GM12878 (cell line): ENCODE data around the gene ITFG1. TPM values are rescaled to one million over a fixed set of nuclear protein-coding genes. Genes with fewer than 3 reads are reported as not detected.

Experiments used
- ATAC-seq: fragments of 200-7000 bp; cut with Tn5 transposase; 3 replicates; pipeline ENCODE4 v1.9.1; 2020; ENCODE audit warnings: mild to moderate bottlenecking, moderate library complexity
- BruUV-seq: library from RNA; stranded (reverse); fragments of 400-500 nt; replicated peaks from 2 replicates; lab custom pipeline; 2021; lab: Mats Ljungman, UMichigan
- CTCF ChIA-PET: fragments of 300-600 bp; sonication (Branson Sonifier 250); formaldehyde crosslinking; extraction: SDS; loops from one replicate; lab custom pipeline; 2021; ENCODE audit warnings: inconsistent platforms; lab: Yijun Ruan, JAX
- POLR2A ChIA-PET: fragments of 350-600 bp; formaldehyde crosslinking; extraction: SDS; loops from one replicate; lab custom pipeline; 2021; ENCODE audit warnings: inconsistent platforms; lab: Charles Lee
- RAD21 ChIA-PET: fragments of 300-600 bp; sonication (Branson Sonifier 250); formaldehyde crosslinking; loops from one replicate; lab custom pipeline; 2023; ENCODE audit warnings: antibody characterized with exemption; ENCODE audit not compliant: unreplicated experiment; lab: Charles Lee
- SMC1A ChIA-PET: fragments of 300-600 bp; sonication (Branson Sonifier 250); formaldehyde crosslinking; loops from one replicate; lab custom pipeline; 2023; ENCODE audit not compliant: unreplicated experiment, uncharacterized antibody; lab: Charles Lee
- DNase-seq: peaks from one replicate; pipeline ENCODE4 v3.0.0-alpha.2; 2011; ENCODE audit warnings: low read depth, low spot score
- FAIRE-seq: peaks from 3 replicates; lab custom pipeline; 2011; peaks lifted over from hg19 to GRCh38; lab: Jason Lieb, UNC
- H2AFZ ChIP-seq: 2 replicates; pipeline ENCODE4 v1.6.0; 2011; ENCODE audit warnings: low read depth, low read length, control low read depth; ENCODE audit not compliant: control insufficient read depth
- H3K27ac ChIP-seq: 2 replicates; pipeline ENCODE4 v1.5.1; 2011; ENCODE audit warnings: control low read depth; ENCODE audit not compliant: control insufficient read depth, insufficient read depth
- H3K27me3 ChIP-seq, 2 experiments: replicated peaks in 1 of 2; 2 replicates each; pipeline versions ENCODE4 v1.6.0 to v1.6.1; 2011; ENCODE audit warnings: low read length in 1 of 2; ENCODE audit not compliant: control insufficient read depth in 2 of 2, insufficient read depth in 2 of 2
- H3K36me3 ChIP-seq, 2 experiments: 2 replicates each; pipeline ENCODE4 v1.5.1; 2011; ENCODE audit warnings: low read length in 1 of 2; ENCODE audit not compliant: control insufficient read depth in 2 of 2, insufficient read depth in 2 of 2
- H3K4me1 ChIP-seq: 2 replicates; pipeline ENCODE4 v1.6.1; 2011; ENCODE audit warnings: mild to moderate bottlenecking, low read length, moderate library complexity, mixed read lengths; ENCODE audit not compliant: control insufficient read depth, insufficient read depth
- H3K4me2 ChIP-seq: 2 replicates; pipeline ENCODE4 v1.6.0; 2011; ENCODE audit warnings: control low read depth; ENCODE audit not compliant: control insufficient read depth, insufficient read depth
- H3K4me3 ChIP-seq: fragments of 200-600 bp; sonication (generic); 2 replicates; pipeline ENCODE4 v1.5.1; 2016
- H3K79me2 ChIP-seq: 2 replicates; pipeline ENCODE4 v1.6.0; 2011; ENCODE audit warnings: low read length; ENCODE audit not compliant: control insufficient read depth, insufficient read depth
- H3K9ac ChIP-seq: 2 replicates; pipeline ENCODE4 v1.8.0; 2011; ENCODE audit warnings: low read length, control low read depth, mixed read lengths; ENCODE audit not compliant: control insufficient read depth, insufficient read depth
- H3K9me3 ChIP-seq: replicated peaks from 3 replicates; pipeline ENCODE4 v1.5.1; 2011; ENCODE audit warnings: mild to moderate bottlenecking, low read length; ENCODE audit not compliant: control insufficient read depth, insufficient read depth
- H4K20me1 ChIP-seq: 2 replicates; pipeline ENCODE4 v1.6.0; 2011; ENCODE audit not compliant: control insufficient read depth, insufficient read depth
- CHD1 ChIP-seq: IDR thresholded peaks from 2 replicates; pipeline ENCODE4 v1.6.1; 2012; ENCODE audit warnings: low read depth, low read length, improper control_type of control experiment
- EGR1 ChIP-seq, 2 experiments: IDR thresholded peaks; 1 replicate in 1 of 2; 2 replicates in 1 of 2; pipeline ENCODE4 v1.6.1; 2011 to 2012; ENCODE audit warnings: low read depth in 2 of 2, low read length in 2 of 2, borderline replicate concordance in 1 of 2, mild to moderate bottlenecking in 1 of 2, moderate library complexity in 1 of 2
- HDAC6 ChIP-seq: fragments of 200-600 bp; sonication (generic); IDR thresholded peaks from one replicate; pipeline ENCODE4 v1.8.0; 2017; ENCODE audit warnings: antibody characterized with exemption; ENCODE audit not compliant: unreplicated experiment
- IRF4 ChIP-seq: IDR thresholded peaks from 2 replicates; pipeline ENCODE4 v1.6.1; 2011; ENCODE audit warnings: low read depth, low read length
- NFIC ChIP-seq: IDR thresholded peaks from 2 replicates; pipeline ENCODE4 v1.6.1; 2012; ENCODE audit warnings: low read depth, mild to moderate bottlenecking, inconsistent platforms, low read length, moderate library complexity
- PAX5 ChIP-seq: IDR thresholded peaks from 2 replicates; pipeline ENCODE4 v1.6.1; 2011; ENCODE audit warnings: low read depth, low read length, borderline replicate concordance
- RELA ChIP-seq: fragments of 450-650 bp; IDR thresholded peaks from 2 replicates; pipeline ENCODE4 v1.8.0; 2014; ENCODE audit warnings: borderline replicate concordance; ENCODE audit not compliant: partially characterized antibody
- SIN3A ChIP-seq: IDR thresholded peaks from 2 replicates; pipeline ENCODE4 v1.6.1; 2012; ENCODE audit warnings: low read depth, low read length, improper control_type of control experiment
- STAT3 ChIP-seq: IDR thresholded peaks from 2 replicates; pipeline ENCODE4 v1.6.1; 2011; ENCODE audit warnings: low read depth, low read length, improper control_type of control experiment
- TARDBP ChIP-seq: IDR thresholded peaks from 2 replicates; pipeline ENCODE4 v1.6.1; 2016; ENCODE audit warnings: borderline replicate concordance
- ZNF384 ChIP-seq: IDR thresholded peaks from 2 replicates; pipeline ENCODE4 v1.6.1; 2012; ENCODE audit warnings: low read depth, mild to moderate bottlenecking, low read length, improper control_type of control experiment, borderline replicate concordance
- ZSCAN29 ChIP-seq: fragments of 450-650 bp; IDR thresholded peaks from 2 replicates; pipeline ENCODE4 v1.6.1; 2017; ENCODE audit warnings: mild to moderate bottlenecking, moderate library complexity
- WGBS: methylation state at CpG from one replicate; pipeline ENCODE4 v1.1.6; 2016; ENCODE audit warnings: low lambda C conversion rate; ENCODE audit not compliant: insufficient replicate concordance, insufficient coverage; ENCODE audit errors: missing lambda C conversion rate; 5-methylcytosine and 5-hydroxymethylcytosine counted together
- in situ Hi-C: fragments of 300-500 bp; cut with MboI; formaldehyde crosslinking; loops from 9 replicates; pipeline ENCODE4 v1.14.3; 2018; ENCODE audit warnings: mixed read lengths
- intact Hi-C: fragments of 100-400 bp; cut with micrococcal nuclease; formaldehyde crosslinking; loops from one replicate; pipeline ENCODE4 v1.14.2; 2022; ENCODE audit not compliant: unreplicated experiment
- polyA plus RNA-seq, 11 experiments: library from polyadenylated mRNA; depleted of rRNA in 4 of 11; unstranded in 6 of 11; stranded (reverse) in 5 of 11; fragments of >200 nt; fragmentation: Nextera tagmentation in 4 of 11; fragmentation: Illumina TruSeq in 1 of 11; extraction: Ambion mirVana in 4 of 11; extraction: Trizol in 1 of 11; gene quantifications; 1 replicate in 1 of 11; 2 replicates in 10 of 11; pipeline versions ENCODE4 v1.2.1 to v1.2.3, GENCODE V29; 2011 to 2016; ENCODE audit warnings: inconsistent platforms in 2 of 11, missing spikeins in 2 of 11, low read depth in 1 of 11
- total RNA-seq, 4 experiments: library from RNA; depleted of rRNA in 3 of 4; stranded (reverse); fragments of >200 nt in 3 of 4; fragmentation: Illumina TruSeq in 1 of 4; extraction: Trizol in 1 of 4; gene quantifications; 2 replicates each; pipeline versions ENCODE4 v1.2.1 to v1.2.3, GENCODE V29; 2013 to 2021

Gene ITFG1
- total and polyA plus RNA-seq, 10 of the 15 experiments (the other 5 are each of a cell fraction or from before 2014, with no cell fraction given), result 9.3 to 56.3 (median 28.6) TPM

- no TSS peak for BruUV-seq
- ChIA-PET RAD21 (no interaction called here), POLR2A (interaction anchor here (1.2 kb wide), 1 partner anchor 207 kb away, joined by 3 read pairs; no protein-coding TSS in a partner anchor), CTCF (interaction anchor here (0.6 kb wide), 1 partner anchor 604 kb away, joined by 3 read pairs; no protein-coding TSS in a partner anchor), SMC1A (no interaction called here)
- Histone ChIP-seq H3K4me2 (no peak overlapping the region), H3K36me3 (no peaks in the 10 kb centered on the region; a peak in 1 of 4 replicates), H4K20me1 (no peaks in the 10 kb centered on the region), H3K9ac (no peak overlapping the region), H3K27ac (no peak overlapping the region), H3K9me3 (peaks cover 1% of the 10 kb centered on the region; the same call in 1 of the 3 replicates), H3K27me3 (no peaks in the 10 kb centered on the region), H3K79me2 (no peaks in the 10 kb centered on the region), H3K4me3 (no peak overlapping the region), H2AFZ (no peak overlapping the region), H3K4me1 (peaks cover 6% of the 10 kb centered on the region)
- ATAC-seq (no peak), FAIRE-seq (no peak), DNase-seq (no peak)
- intact Hi-C loops, result loop anchor here (10.0 kb wide), 1 partner anchor 148 kb away; the partner anchor contains the start of genes ITFG1 and PHKB
- TF ChIP-seq SIN3A (no peak), NFIC (no peak), PAX5 (no peak), RELA (no peak), IRF4 (no peak), HDAC6 (no peak), TARDBP (no peak), EGR1 (IDR thresholded peaks at IDR 0.05; ENCODE audit: borderline replicate concordance in 1 of 2, low read depth in 2 of 2, low read length in 2 of 2) (no peak), ZNF384 (no peak), STAT3 (no peak), ZSCAN29 (no peak), CHD1 (no peak)
- in situ Hi-C loops, result no loop called here
- WGBS, result 94% methylated on average over 2 of the region's 2 CpGs
Measured at GRCh38 chr16:47316442-47317015, 144.3 kb downstream of the ITFG1 start.
